Central memory CD8-positive, alpha-beta T cell (primary cell): ENCODE results near the gene SRD5A3.
"Not testable (repeated sequence)": the region's sequence is repeated elsewhere in the genome, so short reads cannot be mapped to it uniquely, and the experiment has no call there.

Source experiments
- ATAC-seq: fragments of 150-1000 bp; cut with Tn5 transposase; replicated peaks from 2 replicates; pipeline ENCODE4 v1.10.0; 2022; ENCODE audit warnings: mild to moderate bottlenecking, moderate FRiP score, moderate number of reproducible peaks; ENCODE audit not compliant: poor library complexity, severe bottlenecking; ENCODE audit errors: extremely low read depth
- DNase-seq, 2 donors: peaks; one replicate each; pipeline ENCODE4 v3.0.0; 2021; ENCODE audit warnings: low spot score in 2 of 2
- H3K27ac Mint-ChIP-seq: one replicate; pipeline ENCODE4 v1.8.0; 2022; ENCODE audit warnings: low read depth, mild to moderate bottlenecking, moderate library complexity, mixed read lengths
- H3K27me3 Mint-ChIP-seq: one replicate; pipeline ENCODE4 v1.8.0; 2022; ENCODE audit warnings: mixed read lengths
- H3K36me3 Mint-ChIP-seq: one replicate; pipeline ENCODE4 v1.8.0; 2022; ENCODE audit warnings: mild to moderate bottlenecking, moderate library complexity, mixed read lengths; ENCODE audit not compliant: insufficient read depth
- H3K4me1 Mint-ChIP-seq: one replicate; pipeline ENCODE4 v1.8.0; 2022; ENCODE audit warnings: mixed read lengths
- H3K4me3 Mint-ChIP-seq: one replicate; pipeline ENCODE4 v1.8.0; 2022; ENCODE audit warnings: mild to moderate bottlenecking, moderate library complexity, mixed read lengths
- H3K9me3 Mint-ChIP-seq: one replicate; pipeline ENCODE4 v1.8.0; 2022; ENCODE audit warnings: mixed read lengths

The SRD5A3 gene

GRCh38 chr4:55326629-55327028 lies 19.4 kb upstream of the SRD5A3 start:
- Mint-ChIP-seq H3K27ac (no peak overlapping the region), H3K4me1 (no peaks in the 10 kb centered on the region), H3K36me3 (no peaks in the 10 kb centered on the region), H3K27me3 (peaks cover 40% of the 10 kb centered on the region), H3K9me3 (no peaks in the 10 kb centered on the region), H3K4me3 (no peak overlapping the region)
- no peak for DNase-seq
- no peak for ATAC-seq

GRCh38 chr4:55329012-55329411 lies 17.0 kb upstream of the SRD5A3 start:
- no peak for DNase-seq
- no peak overlapping the region for H3K27ac Mint-ChIP-seq
- H3K9me3 Mint-ChIP-seq: no peaks in the 10 kb centered on the region
- H3K36me3 Mint-ChIP-seq: no peaks in the 10 kb centered on the region
- peaks cover 41% of the 10 kb centered on the region for H3K27me3 Mint-ChIP-seq
- no peak for ATAC-seq
- no peaks in the 10 kb centered on the region for H3K4me1 Mint-ChIP-seq
- H3K4me3 Mint-ChIP-seq: no peak overlapping the region

GRCh38 chr4:55330241-55330640 lies 15.8 kb upstream of the SRD5A3 start:
- ATAC-seq (no peak), DNase-seq (no peak)
- Mint-ChIP-seq H3K36me3 (no peaks in the 10 kb centered on the region), H3K27me3 (peaks cover 36% of the 10 kb centered on the region), H3K27ac (no peak overlapping the region), H3K9me3 (no peaks in the 10 kb centered on the region), H3K4me3 (no peak overlapping the region), H3K4me1 (no peaks in the 10 kb centered on the region)

GRCh38 chr4:55336138-55337034 lies 9.7 kb upstream of the SRD5A3 start:
- Mint-ChIP-seq H3K36me3 (peaks cover 2% of the 10 kb centered on the region), H3K9me3 (no peaks in the 10 kb centered on the region), H3K4me3 (no peak overlapping the region), H3K4me1 (no peaks in the 10 kb centered on the region), H3K27ac (no peak overlapping the region), H3K27me3 (peaks cover 27% of the 10 kb centered on the region)
- ATAC-seq: no peak
- DNase-seq: no peak

- Mint-ChIP-seq H3K4me3 (no peak overlapping the region), H3K9me3 (no peaks in the 10 kb centered on the region), H3K36me3 (peaks cover 2% of the 10 kb centered on the region), H3K4me1 (no peaks in the 10 kb centered on the region), H3K27me3 (peaks cover 27% of the 10 kb centered on the region), H3K27ac (no peak overlapping the region)
- ATAC-seq (no peak), DNase-seq (no peak)
Measured at GRCh38 chr4:55337944-55338343, 8.1 kb upstream of the SRD5A3 start.

- DNase-seq: no peak
- Mint-ChIP-seq H3K36me3 (peaks cover 2% of the 10 kb centered on the region), H3K4me1 (no peaks in the 10 kb centered on the region), H3K4me3 (no peak overlapping the region), H3K27me3 (peaks cover 26% of the 10 kb centered on the region), H3K27ac (no peak overlapping the region), H3K9me3 (no peaks in the 10 kb centered on the region)
- ATAC-seq: no peak
Measured at GRCh38 chr4:55338486-55338885, 7.6 kb upstream of the SRD5A3 start.

GRCh38 chr4:55340266-55340665 lies 5.8 kb upstream of the SRD5A3 start:
- DNase-seq: no peak
- no peak for ATAC-seq
- no peak overlapping the region for H3K4me3 Mint-ChIP-seq
- H3K9me3 Mint-ChIP-seq: no peaks in the 10 kb centered on the region
- no peaks in the 10 kb centered on the region for H3K4me1 Mint-ChIP-seq
- H3K36me3 Mint-ChIP-seq: peaks cover 2% of the 10 kb centered on the region
- no peak overlapping the region for H3K27ac Mint-ChIP-seq
- H3K27me3 Mint-ChIP-seq: peaks cover 13% of the 10 kb centered on the region

- Mint-ChIP-seq H3K4me1 (peaks cover 8% of the 10 kb centered on the region), H3K36me3 (peaks cover 10% of the 10 kb centered on the region), H3K9me3 (no peaks in the 10 kb centered on the region), H3K4me3 (no peak overlapping the region), H3K27me3 (peaks cover 9% of the 10 kb centered on the region), H3K27ac (no peak overlapping the region)
- DNase-seq (no peak), ATAC-seq (no peak)
Measured at GRCh38 chr4:55343887-55344286, 2.2 kb upstream of the SRD5A3 start.

- peaks cover 10% of the 10 kb centered on the region for H3K36me3 Mint-ChIP-seq
- ATAC-seq (no peak), DNase-seq (no peak)
- no peak overlapping the region for H3K27ac Mint-ChIP-seq
- H3K9me3 Mint-ChIP-seq: no peaks in the 10 kb centered on the region
- H3K4me3 Mint-ChIP-seq: no peak overlapping the region
- no peaks in the 10 kb centered on the region for H3K27me3 Mint-ChIP-seq
- peaks cover 8% of the 10 kb centered on the region for H3K4me1 Mint-ChIP-seq
Measured at GRCh38 chr4:55345054-55345453, 988 bp upstream of the SRD5A3 start.

- H3K27me3 Mint-ChIP-seq: no peaks in the 10 kb centered on the region
- H3K4me1 Mint-ChIP-seq: peaks cover 8% of the 10 kb centered on the region
- no peaks in the 10 kb centered on the region for H3K9me3 Mint-ChIP-seq
- H3K27ac Mint-ChIP-seq: peak overlapping the region; percentile 61
- H3K36me3 Mint-ChIP-seq: peaks cover 10% of the 10 kb centered on the region
- peak overlapping the region; percentile 80 for H3K4me3 Mint-ChIP-seq
- DNase-seq (no peak), ATAC-seq (no peak)
Measured at GRCh38 chr4:55346851-55347255, 811 bp downstream of the SRD5A3 start.

GRCh38 chr4:55347610-55348228 lies 1.7 kb downstream of the SRD5A3 start:
- no peak overlapping the region for H3K27ac Mint-ChIP-seq
- H3K9me3 Mint-ChIP-seq: no peaks in the 10 kb centered on the region
- H3K27me3 Mint-ChIP-seq: no peaks in the 10 kb centered on the region

GRCh38 chr4:55348466-55348865 lies 2.4 kb downstream of the SRD5A3 start:
- no peak overlapping the region for H3K4me3 Mint-ChIP-seq
- H3K27ac Mint-ChIP-seq: no peak overlapping the region
- no peaks in the 10 kb centered on the region for H3K27me3 Mint-ChIP-seq
- H3K9me3 Mint-ChIP-seq: no peaks in the 10 kb centered on the region
- H3K36me3 Mint-ChIP-seq: peaks cover 12% of the 10 kb centered on the region
- H3K4me1 Mint-ChIP-seq: peaks cover 8% of the 10 kb centered on the region
- DNase-seq (no peak), ATAC-seq (no peak)

More at GRCh38 chr4:55347610-55348228, 1.7 kb downstream of the SRD5A3 start:
- ATAC-seq: no peak
- DNase-seq: no peak
- Mint-ChIP-seq H3K4me1 (peaks cover 8% of the 10 kb centered on the region), H3K4me3 (peak overlapping the region; percentile 80), H3K36me3 (peaks cover 12% of the 10 kb centered on the region)

GRCh38 chr4:55350870-55351269 lies 4.8 kb downstream of the SRD5A3 start:
- H3K4me3 Mint-ChIP-seq, H3K9me3 Mint-ChIP-seq, H3K4me1 Mint-ChIP-seq, DNase-seq, H3K27ac Mint-ChIP-seq, ATAC-seq, H3K27me3 Mint-ChIP-seq: not testable (repeated sequence)
- H3K36me3 Mint-ChIP-seq: peaks cover 10% of the 10 kb centered on the region
